K562 (cell line): ENCODE results near the gene MTMR4. TPM values are rescaled to one million over a fixed set of nuclear protein-coding genes. Genes with fewer than 3 reads are reported as not detected.
A peak's percentile ranks its signal among the peaks of the same experiment; 100 is the strongest.

Experiments used
- ATAC-seq: fragments of 200-7000 bp; cut with Tn5 transposase; 3 replicates; pipeline ENCODE4 v1.9.1; 2020; ENCODE audit warnings: moderate library complexity
- BruUV-seq: library from RNA; stranded (reverse); fragments of 400-500 nt; replicated peaks from 2 replicates; lab custom pipeline; 2021; lab: Mats Ljungman, UMichigan
- CTCF ChIA-PET: fragments of 300-600 bp; formaldehyde crosslinking; extraction: SDS; loops from one replicate; lab custom pipeline; 2021; ENCODE audit warnings: low intra/inter-chr PET ratio; lab: Yijun Ruan, JAX
- POLR2A ChIA-PET: fragments of 300-600, 350-650 bp; sonication (Branson Sonifier 250); formaldehyde crosslinking; extraction: SDS; loops from one replicate; lab custom pipeline; 2021; ENCODE audit warnings: antibody characterized with exemption, inconsistent platforms; lab: Yijun Ruan, JAX
- DNase-seq, 4 experiments: peaks; one replicate each; pipeline versions ENCODE4 v3.0.0 to v3.0.0-alpha.2; 2011 to 2018; ENCODE audit warnings: low spot score in 3 of 4, mixed read lengths in 3 of 4; ENCODE audit errors: extremely low read depth in 1 of 4
- FAIRE-seq: peaks from 2 replicates; lab custom pipeline; 2011; peaks lifted over from hg19 to GRCh38; lab: Jason Lieb, UNC
- H2AFZ ChIP-seq: 2 replicates; pipeline ENCODE4 v1.6.0; 2011; ENCODE audit warnings: low read depth, low read length, control low read depth, inconsistent platforms
- H3K27ac ChIP-seq: fragments of 200-600 bp; 3 replicates; pipeline ENCODE4 v1.8.0; 2011; ENCODE audit warnings: low read depth, mild to moderate bottlenecking, control low read depth, inconsistent platforms, low read length, moderate library complexity, mixed read lengths; ENCODE audit errors: extremely low read depth
- H3K27me3 ChIP-seq, 2 experiments: fragments of 300-600 bp in 1 of 2; 2 replicates in 1 of 2; 3 replicates in 1 of 2; pipeline versions ENCODE4 v1.6.0 to v1.8.0; 2011; ENCODE audit warnings: inconsistent platforms in 2 of 2, low read length in 2 of 2, mild to moderate bottlenecking in 1 of 2, mixed read lengths in 1 of 2, moderate library complexity in 1 of 2; ENCODE audit not compliant: control insufficient read depth in 2 of 2, insufficient read depth in 2 of 2
- H3K36me3 ChIP-seq: fragments of 300-600 bp; 3 replicates; pipeline ENCODE4 v1.8.0; 2011; ENCODE audit warnings: mild to moderate bottlenecking, low read length, inconsistent platforms; ENCODE audit not compliant: control insufficient read depth, insufficient read depth
- H3K4me1 ChIP-seq, 2 experiments: fragments of 200-600 bp in 1 of 2; replicated peaks in 1 of 2; 2 replicates in 1 of 2; 3 replicates in 1 of 2; pipeline versions ENCODE4 v1.5.1 to v1.8.0; 2011; ENCODE audit warnings: inconsistent platforms in 2 of 2, low read length in 2 of 2, mild to moderate bottlenecking in 1 of 2, mixed read lengths in 1 of 2, moderate library complexity in 1 of 2; ENCODE audit not compliant: control insufficient read depth in 2 of 2, insufficient read depth in 2 of 2
- H3K4me2 ChIP-seq: 2 replicates; pipeline ENCODE4 v1.6.1; 2011; ENCODE audit warnings: low read length, control low read depth, inconsistent platforms, mixed read lengths; ENCODE audit not compliant: insufficient read depth
- H3K4me3 ChIP-seq: fragments of 200-600 bp; sonication (generic), shearing (Covaris generic); 2 replicates; pipeline ENCODE4 v1.5.1; 2016; ENCODE audit warnings: control low read depth, inconsistent platforms
- H3K79me2 ChIP-seq: fragments of 200-600 bp; 3 replicates; pipeline ENCODE4 v1.8.0; 2011; ENCODE audit warnings: low read length, inconsistent platforms; ENCODE audit not compliant: control insufficient read depth, insufficient read depth
- H3K9ac ChIP-seq, 2 experiments: 2 replicates each; pipeline versions ENCODE4 v1.6.0 to v1.6.1; 2011; ENCODE audit warnings: low read depth in 2 of 2, low read length in 2 of 2, control low read depth in 1 of 2, inconsistent platforms in 1 of 2, mild to moderate bottlenecking in 1 of 2, mixed read lengths in 1 of 2; ENCODE audit not compliant: insufficient read depth in 1 of 2
- H3K9me1 ChIP-seq: one replicate; pipeline ENCODE4 v1.6.0; 2011; ENCODE audit warnings: inconsistent platforms, mild to moderate bottlenecking, low read length, moderate library complexity; ENCODE audit not compliant: control insufficient read depth, insufficient read depth
- H3K9me3 ChIP-seq: replicated peaks from 2 replicates; pipeline ENCODE4 v1.5.1; 2011; ENCODE audit warnings: low read depth, low read length, inconsistent platforms; ENCODE audit not compliant: control insufficient read depth, insufficient read depth
- H4K20me1 ChIP-seq: replicated peaks from 2 replicates; pipeline ENCODE4 v1.6.1; 2011; ENCODE audit warnings: low read length, inconsistent platforms, mixed read lengths; ENCODE audit not compliant: control insufficient read depth, insufficient read depth
- BHLHE40 ChIP-seq: IDR thresholded peaks from 2 replicates; pipeline ENCODE4 v1.6.1; 2011; ENCODE audit warnings: low read length, improper control_type of control experiment
- CEBPB ChIP-seq: fragments of 450-650 bp; IDR thresholded peaks from 2 replicates; pipeline ENCODE4 v1.6.1; 2016; ENCODE audit warnings: missing genetic modification characterization, missing compliant biosample characterization
- CEBPG ChIP-seq, 3 experiments: fragments of 200-800 bp in 1 of 3; sonication (Bioruptor generic) in 1 of 3; sonication (generic) in 1 of 3; formaldehyde crosslinking in 1 of 3; IDR thresholded peaks in 2 of 3; conservative IDR thresholded peaks in 1 of 3; 2 replicates each; pipeline versions ENCODE4 v1.6.1 to v1.8.0; 2016 to 2022; ENCODE audit warnings: missing compliant biosample characterization in 2 of 3, missing genetic modification characterization in 2 of 3, mild to moderate bottlenecking in 1 of 3, missing genetic modification reagents in 1 of 3
- CTCFL ChIP-seq: IDR thresholded peaks from 2 replicates; pipeline ENCODE4 v1.6.1; 2011; ENCODE audit warnings: borderline replicate concordance, low read depth, mild to moderate bottlenecking, moderate library complexity, low read length; ENCODE audit not compliant: insufficient read depth, poor library complexity, severe bottlenecking
- GABPB1 ChIP-seq: sonication (generic); formaldehyde crosslinking; IDR thresholded peaks from 2 replicates; pipeline ENCODE4 v1.8.0; 2022; ENCODE audit warnings: mild to moderate bottlenecking, missing genetic modification reagents
- KDM4B ChIP-seq, 2 experiments: fragments of 450-650 bp in 1 of 2; sonication (generic) in 1 of 2; IDR thresholded peaks; 2 replicates each; pipeline ENCODE4 v1.6.1; 2016 to 2017; ENCODE audit warnings: borderline replicate concordance in 2 of 2, antibody characterized with exemption in 1 of 2, low read depth in 1 of 2, mild to moderate bottlenecking in 1 of 2
- RBM15 ChIP-seq: fragments of 200-400 bp; formaldehyde crosslinking; IDR thresholded peaks from 2 replicates; pipeline ENCODE4 v1.6.1; 2018; ENCODE audit warnings: mild to moderate bottlenecking, low read length, moderate library complexity; ENCODE audit not compliant: insufficient read depth
- SPI1 ChIP-seq: IDR thresholded peaks from 2 replicates; pipeline ENCODE4 v1.6.1; 2011; ENCODE audit warnings: low read depth, low read length, control low read depth, borderline replicate concordance
- ZKSCAN3 ChIP-seq: fragments of 250-450 bp; sonication (Bioruptor Pico); IDR thresholded peaks from 2 replicates; pipeline ENCODE4 v1.4.0; 2020
- ZNF23 ChIP-seq: fragments of 250-450 bp; sonication (Bioruptor Pico); IDR thresholded peaks from 2 replicates; pipeline ENCODE4 v1.4.0; 2020; ENCODE audit warnings: mild to moderate bottlenecking
- ZNF354B ChIP-seq: fragments of 250-450 bp; sonication (Bioruptor Pico); IDR thresholded peaks from 2 replicates; pipeline ENCODE4 v1.4.0; 2020
- ZNF699 ChIP-seq: fragments of 250-450 bp; sonication (Bioruptor Pico); IDR thresholded peaks from 2 replicates; pipeline ENCODE4 v1.8.0; 2021; ENCODE audit warnings: mild to moderate bottlenecking, moderate library complexity; ENCODE audit not compliant: insufficient replicate concordance
- WGBS: fragments of 100-300 bp; shearing (Covaris generic); methylation state at CpG from one replicate; pipeline ENCODE4 v1.1.6; 2016; ENCODE audit warnings: low coverage, mixed read lengths; ENCODE audit not compliant: insufficient coverage; ENCODE audit errors: missing lambda C conversion rate; 5-methylcytosine and 5-hydroxymethylcytosine counted together
- in situ Hi-C: fragments of 300-500 bp; cut with MboI; formaldehyde crosslinking; loops from 4 replicates; pipeline ENCODE4 v1.15.0; 2018; ENCODE audit warnings: inconsistent platforms, mixed read lengths
- intact Hi-C: fragments of 100-400 bp; cut with micrococcal nuclease; formaldehyde crosslinking; loops from 2 replicates; pipeline ENCODE4 v1.14.2; 2022
- polyA plus RNA-seq, 8 experiments: library from polyadenylated mRNA; depleted of rRNA in 4 of 8; stranded (reverse) in 5 of 8; unstranded in 3 of 8; fragments of >200 nt; fragmentation: Nextera tagmentation in 2 of 8; fragmentation: Illumina TruSeq in 1 of 8; extraction: Ambion mirVana in 2 of 8; extraction: Trizol in 1 of 8; gene quantifications; 2 replicates each; pipeline versions ENCODE4 v1.2.1 to v1.2.3, GENCODE V29; 2011 to 2014; ENCODE audit warnings: inconsistent platforms in 1 of 8, missing spikeins in 1 of 8
- total RNA-seq, 7 experiments: library from RNA; depleted of rRNA in 6 of 7; stranded (reverse); fragments of >200 nt in 6 of 7; fragmentation: Illumina TruSeq in 2 of 7; extraction: Trizol in 2 of 7; gene quantifications; 2 replicates each; pipeline versions ENCODE4 v1.2.1 to v1.2.3, GENCODE V29; 2011 to 2021; ENCODE audit warnings: low replicate concordance in 1 of 7
- TF ChIP-seq, protein P1 (sequence below): fragments of 450-650 bp; formaldehyde crosslinking; IDR thresholded peaks from 2 replicates; pipeline ENCODE4 v1.4.0; 2022; ENCODE audit warnings: missing genetic modification characterization

The MTMR4 gene
- total and polyA plus RNA-seq, 9 of the 15 experiments (the other 6 are each of a cell fraction or from before 2014, with no cell fraction given) = 8.8 to 45.7 (median 28.7) TPM

- Histone ChIP-seq H3K9me1 (no peaks in the 10 kb centered on the region), H3K27ac (no peak overlapping the region), H3K27me3 (peaks cover 2 to 4% of the 10 kb centered on the region in 2 experiments; a peak in 3 of 5 replicates), H3K9me3 (no peaks in the 10 kb centered on the region), H3K36me3 (no peaks in the 10 kb centered on the region), H4K20me1 (no peaks in the 10 kb centered on the region), H3K4me2 (no peak overlapping the region), H2AFZ (no peak overlapping the region), H3K4me1 (no peaks in the 10 kb centered on the region), H3K4me3 (no peak overlapping the region), H3K79me2 (no peaks in the 10 kb centered on the region), H3K9ac (no peak overlapping the region)
- intact Hi-C loops = no loop called here
- CTCF ChIA-PET = no interaction called here
- WGBS = 18% methylated on average over 6 of the region's 6 CpGs
- no peak for ATAC-seq
- peak; percentile 71 for TF ChIP-seq CEBPB
- TF ChIP-seq ZNF354B (CRISPR knock-in tag) = no peak
- TF ChIP-seq ZNF699 = no peak
- TF ChIP-seq SPI1 = no peak
- TF ChIP-seq, protein P1, sequence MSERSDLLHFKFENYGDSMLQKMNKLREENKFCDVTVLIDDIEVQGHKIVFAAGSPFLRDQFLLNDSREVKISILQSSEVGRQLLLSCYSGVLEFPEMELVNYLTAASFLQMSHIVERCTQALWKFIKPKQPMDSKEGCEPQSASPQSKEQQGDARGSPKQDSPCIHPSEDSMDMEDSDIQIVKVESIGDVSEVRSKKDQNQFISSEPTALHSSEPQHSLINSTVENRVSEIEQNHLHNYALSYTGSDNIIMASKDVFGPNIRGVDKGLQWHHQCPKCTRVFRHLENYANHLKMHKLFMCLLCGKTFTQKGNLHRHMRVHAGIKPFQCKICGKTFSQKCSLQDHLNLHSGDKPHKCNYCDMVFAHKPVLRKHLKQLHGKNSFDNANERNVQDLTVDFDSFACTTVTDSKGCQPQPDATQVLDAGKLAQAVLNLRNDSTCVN (CRISPR knock-in tag) = no peak
- no peak for TF ChIP-seq RBM15
- TF ChIP-seq CEBPG (CRISPR knock-in tag; IDR thresholded peaks at IDR 0.05) = no peak
- peak in 1 of 2 experiments; percentile 67; a peak in 3 of 4 replicates for TF ChIP-seq CEBPG (tag; conservative IDR thresholded peaks at IDR 0.05 in 1 of 2, IDR thresholded peaks at IDR 0.05 in 1 of 2)
- no peak for TF ChIP-seq CTCFL
- no peak for TF ChIP-seq ZKSCAN3
- no peak for TF ChIP-seq ZNF23
- TF ChIP-seq KDM4B (IDR thresholded peaks at IDR 0.05; ENCODE audit: borderline replicate concordance in 2 of 2, low read depth in 1 of 2) = no peak
- no peak for TF ChIP-seq GABPB1 (CRISPR knock-in tag)
- no peak for TF ChIP-seq BHLHE40
- POLR2A ChIA-PET = no interaction called here
- BruUV-seq = no TSS peak
- DNase-seq = no peak
- FAIRE-seq = no peak
- in situ Hi-C loops = no loop called here
Observed at GRCh38 chr17:58470356-58470755, 44.1 kb downstream of the MTMR4 start.
